ENCODE results near the gene CAMK1D. TPM values are rescaled to one million over a fixed set of nuclear protein-coding genes. Genes with fewer than 3 reads are reported as not detected.

CAMK1D gene
- polyA plus RNA-seq, 1 donor (not counting 4 experiments of a cell fraction or from before 2014, with no cell fraction given): 0.76 TPM

DNA sequence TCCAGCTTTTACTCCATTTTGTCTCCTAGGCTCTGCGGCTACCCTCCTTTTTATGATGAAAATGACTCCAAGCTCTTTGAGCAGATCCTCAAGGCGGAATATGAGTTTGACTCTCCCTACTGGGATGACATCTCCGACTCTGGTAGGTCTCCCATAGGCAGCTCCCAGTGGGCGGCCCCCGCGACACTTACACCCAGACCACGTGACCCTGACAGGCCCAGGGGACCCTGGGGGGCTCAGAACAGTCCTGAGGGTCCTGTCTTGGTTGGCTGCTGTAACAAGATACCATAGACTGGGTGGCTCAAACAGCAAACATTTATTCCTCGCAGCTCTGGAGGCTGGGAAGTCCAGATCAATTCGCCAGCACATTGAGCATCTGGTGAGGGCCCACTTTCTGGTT is 464.8 kb downstream of the CAMK1D start:
- TF ChIP-seq, protein P1, sequence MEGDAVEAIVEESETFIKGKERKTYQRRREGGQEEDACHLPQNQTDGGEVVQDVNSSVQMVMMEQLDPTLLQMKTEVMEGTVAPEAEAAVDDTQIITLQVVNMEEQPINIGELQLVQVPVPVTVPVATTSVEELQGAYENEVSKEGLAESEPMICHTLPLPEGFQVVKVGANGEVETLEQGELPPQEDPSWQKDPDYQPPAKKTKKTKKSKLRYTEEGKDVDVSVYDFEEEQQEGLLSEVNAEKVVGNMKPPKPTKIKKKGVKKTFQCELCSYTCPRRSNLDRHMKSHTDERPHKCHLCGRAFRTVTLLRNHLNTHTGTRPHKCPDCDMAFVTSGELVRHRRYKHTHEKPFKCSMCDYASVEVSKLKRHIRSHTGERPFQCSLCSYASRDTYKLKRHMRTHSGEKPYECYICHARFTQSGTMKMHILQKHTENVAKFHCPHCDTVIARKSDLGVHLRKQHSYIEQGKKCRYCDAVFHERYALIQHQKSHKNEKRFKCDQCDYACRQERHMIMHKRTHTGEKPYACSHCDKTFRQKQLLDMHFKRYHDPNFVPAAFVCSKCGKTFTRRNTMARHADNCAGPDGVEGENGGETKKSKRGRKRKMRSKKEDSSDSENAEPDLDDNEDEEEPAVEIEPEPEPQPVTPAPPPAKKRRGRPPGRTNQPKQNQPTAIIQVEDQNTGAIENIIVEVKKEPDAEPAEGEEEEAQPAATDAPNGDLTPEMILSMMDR (optimal IDR thresholded peaks at IDR 0.05 in 1 of 3, IDR thresholded peaks at IDR 0.05 in 1 of 3, conservative IDR thresholded peaks at IDR 0.05 in 1 of 3; ENCODE audit: extremely low read depth in 1 of 3, insufficient read depth in 2 of 3, low read length in 3 of 3): no peak
- no peak for TF ChIP-seq EZH2 (IDR thresholded peaks at IDR 0.05; ENCODE audit: low read length)
- DNase-seq (ENCODE audit: low read depth, low spot score) (no peak), FAIRE-seq (no peak)
- Histone ChIP-seq H3K27me3 (ENCODE audit: control insufficient read depth, extremely low read depth, insufficient read depth, low read length) (no peaks in the 10 kb centered on the region), H3K9me1 (ENCODE audit: control insufficient read depth, extremely low read depth, insufficient read depth, low read length) (no peaks in the 10 kb centered on the region), H3K9me3 (ENCODE audit: control insufficient read depth, low read depth, low read length) (no peaks in the 10 kb centered on the region), H3K4me1 (ENCODE audit: control insufficient read depth, extremely low read depth, insufficient read depth, low read length) (no peaks in the 10 kb centered on the region), H3K9ac (ENCODE audit: control insufficient read depth, extremely low read depth, insufficient read depth, low read length) (no peak overlapping the region), H3K36me3 (ENCODE audit: control insufficient read depth in 2 of 2, extremely low read depth in 1 of 2, insufficient read depth in 2 of 2, low read length in 2 of 2) (no peaks in the 10 kb centered on the region), H3K79me2 (ENCODE audit: control insufficient read depth, insufficient read depth, low read length) (no peaks in the 10 kb centered on the region), H2AFZ (ENCODE audit: control insufficient read depth, low read length) (no peak overlapping the region), H4K20me1 (ENCODE audit: control insufficient read depth, extremely low read depth, insufficient read depth, low read length) (no peaks in the 10 kb centered on the region), H3K27ac (ENCODE audit: control insufficient read depth, insufficient read depth, low read length) (no peak overlapping the region), H3K4me3 (ENCODE audit: control insufficient read depth in 2 of 3, extremely low read depth in 1 of 3, insufficient read depth in 2 of 3, low read depth in 1 of 3, low read length in 3 of 3) (no peak overlapping the region), H3K4me2 (ENCODE audit: control insufficient read depth, extremely low read depth, insufficient read depth, low read depth, low read length) (no peak overlapping the region)
- dilution Hi-C loops (cut with MboI; ENCODE audit: extremely low pct_ligation_motif_present, low sequenced_read_pairs): no loop called here

DNA sequence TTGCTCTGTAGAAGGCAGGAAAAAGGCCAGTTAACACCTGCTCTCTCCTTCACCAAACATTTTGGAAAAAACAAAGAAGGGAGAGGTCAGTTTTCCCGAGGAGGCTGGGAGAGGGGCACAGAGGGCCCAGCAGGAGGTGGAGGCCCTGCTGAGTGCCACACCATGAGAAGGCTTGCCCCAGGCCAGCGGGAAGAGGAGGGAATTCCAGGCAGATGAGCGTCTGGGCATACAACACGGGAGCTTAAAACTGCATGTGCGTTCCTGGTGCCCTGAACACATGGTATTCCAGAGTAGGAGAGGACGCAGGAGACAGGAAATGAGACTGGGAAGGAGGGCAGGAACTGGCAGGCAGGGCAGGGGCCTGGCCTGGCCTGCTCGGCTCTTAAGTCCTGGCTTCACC is 469.7 kb downstream of the CAMK1D start:
- FAIRE-seq (no peak), DNase-seq (ENCODE audit: low read depth, low spot score) (no peak)
- no peaks in the 10 kb centered on the region for H3K36me3 ChIP-seq (ENCODE audit: control insufficient read depth in 2 of 2, extremely low read depth in 1 of 2, insufficient read depth in 2 of 2, low read length in 2 of 2)
- no peak overlapping the region for H3K4me2 ChIP-seq (ENCODE audit: control insufficient read depth, extremely low read depth, insufficient read depth, low read depth, low read length)
- no peak for TF ChIP-seq EZH2 (IDR thresholded peaks at IDR 0.05; ENCODE audit: low read length)
- TF ChIP-seq, protein P1 (optimal IDR thresholded peaks at IDR 0.05 in 1 of 3, IDR thresholded peaks at IDR 0.05 in 1 of 3, conservative IDR thresholded peaks at IDR 0.05 in 1 of 3; ENCODE audit: extremely low read depth in 1 of 3, insufficient read depth in 2 of 3, low read length in 3 of 3): no peak
- no peaks in the 10 kb centered on the region for H3K79me2 ChIP-seq (ENCODE audit: control insufficient read depth, insufficient read depth, low read length)
- H3K27me3 ChIP-seq (ENCODE audit: control insufficient read depth, extremely low read depth, insufficient read depth, low read length): no peaks in the 10 kb centered on the region
- H3K27ac ChIP-seq (ENCODE audit: control insufficient read depth, insufficient read depth, low read length): no peak overlapping the region
- H3K4me3 ChIP-seq (ENCODE audit: control insufficient read depth in 2 of 3, extremely low read depth in 1 of 3, insufficient read depth in 2 of 3, low read depth in 1 of 3, low read length in 3 of 3): no peak overlapping the region
- H3K9me1 ChIP-seq (ENCODE audit: control insufficient read depth, extremely low read depth, insufficient read depth, low read length): no peaks in the 10 kb centered on the region
- H2AFZ ChIP-seq (ENCODE audit: control insufficient read depth, low read length): no peak overlapping the region
- H3K4me1 ChIP-seq (ENCODE audit: control insufficient read depth, extremely low read depth, insufficient read depth, low read length): no peaks in the 10 kb centered on the region
- no peaks in the 10 kb centered on the region for H4K20me1 ChIP-seq (ENCODE audit: control insufficient read depth, extremely low read depth, insufficient read depth, low read length)
- H3K9me3 ChIP-seq (ENCODE audit: control insufficient read depth, low read depth, low read length): no peaks in the 10 kb centered on the region
- dilution Hi-C loops (cut with MboI; ENCODE audit: extremely low pct_ligation_motif_present, low sequenced_read_pairs): no loop called here
- H3K9ac ChIP-seq (ENCODE audit: control insufficient read depth, extremely low read depth, insufficient read depth, low read length): no peak overlapping the region

Data from keratinocyte (primary cell).